Measurements from ENCODE around the gene NBEA.
"Not testable (repeated sequence)": the region's sequence is repeated elsewhere in the genome, so short reads cannot be mapped to it uniquely, and the experiment has no call there.

NBEA gene

DNA sequence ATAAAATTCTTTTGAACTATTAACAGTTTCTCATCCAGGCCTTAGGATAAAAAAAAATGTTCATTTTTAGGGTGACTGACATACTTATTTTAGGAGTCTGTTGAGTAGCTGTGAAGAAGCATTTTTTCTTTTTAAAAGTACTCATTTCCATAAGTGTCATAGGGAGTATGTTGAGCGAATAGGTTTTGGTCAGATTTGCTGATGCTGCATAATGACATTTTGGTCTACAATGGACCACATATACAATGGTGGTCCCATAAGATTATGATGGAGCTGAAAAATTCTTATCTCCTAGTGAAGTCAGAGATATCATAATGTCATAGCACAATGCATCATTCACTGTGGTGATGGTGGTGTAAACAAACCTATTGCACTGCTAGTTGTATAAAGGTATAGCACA, 17.4 kb downstream of the NBEA start:
- H3K4me1 ChIP-seq (ENCODE audit: control insufficient read depth, insufficient read depth, low read length): peaks cover 32% of the 10 kb centered on the region

DNA sequence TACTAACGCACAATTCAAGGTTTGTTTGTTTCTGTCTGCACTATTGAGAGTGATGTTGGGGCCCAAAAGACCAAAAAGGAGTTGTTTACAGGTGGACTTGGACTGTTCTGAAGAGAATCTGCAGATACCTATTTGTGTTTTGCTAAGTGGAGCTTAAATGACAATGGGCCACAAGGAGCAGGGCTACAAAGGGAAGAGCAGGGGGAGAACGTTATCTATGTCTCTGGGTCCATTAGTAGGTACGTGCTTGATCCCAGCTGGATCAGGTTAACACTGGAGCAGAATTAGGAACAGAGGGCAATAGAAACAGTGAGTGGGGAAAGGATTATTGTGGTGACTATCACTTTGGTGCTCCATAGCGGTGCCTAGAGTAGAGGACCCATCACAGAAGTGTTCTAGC, 22.5 kb downstream of the NBEA start:
- Histone ChIP-seq H3K36me3 (ENCODE audit: control insufficient read depth, insufficient read depth, low read length) (0 out of 2 replicates have a peak, but pooled peaks cover 5% of the 10 kb centered on the region), H3K4me1 (ENCODE audit: control insufficient read depth, insufficient read depth, low read length) (peaks cover 13% of the 10 kb centered on the region), H3K27ac (ENCODE audit: low read depth, low read length) (no peak overlapping the region), H3K27me3 (ENCODE audit: control insufficient read depth, insufficient read depth, low read length) (no peaks in the 10 kb centered on the region), H3K9ac (ENCODE audit: low read depth, low read length) (no peak overlapping the region), H3K4me3 (ENCODE audit: low read depth, low read length) (no peak overlapping the region), H3K9me3 (ENCODE audit: control insufficient read depth, insufficient read depth, low read length) (no peaks in the 10 kb centered on the region; the same call in 1 of the 2 replicates)

More for the DNA sequence above, 17.4 kb downstream of the NBEA start:
- Histone ChIP-seq H3K9me3 (ENCODE audit: control insufficient read depth, insufficient read depth, low read length) (peaks cover 1% of the 10 kb centered on the region; the same call in 1 of the 2 replicates), H3K9ac (ENCODE audit: low read depth, low read length) (no peak overlapping the region), H3K27me3 (ENCODE audit: control insufficient read depth, insufficient read depth, low read length) (no peaks in the 10 kb centered on the region), H3K4me3 (ENCODE audit: low read depth, low read length) (no peak overlapping the region), H3K27ac (ENCODE audit: low read depth, low read length) (no peak overlapping the region), H3K36me3 (ENCODE audit: control insufficient read depth, insufficient read depth, low read length) (no peaks in the 10 kb centered on the region)

- no peak overlapping the region for H3K9ac ChIP-seq (ENCODE audit: low read depth, low read length)
- peaks cover 5% of the 10 kb centered on the region for H3K9me3 ChIP-seq (ENCODE audit: control insufficient read depth, insufficient read depth, low read length)
- H3K4me1 ChIP-seq (ENCODE audit: control insufficient read depth, insufficient read depth, low read length): 0 out of 2 replicates have a peak, but pooled peaks cover 8% of the 10 kb centered on the region
- H3K27ac ChIP-seq (ENCODE audit: low read depth, low read length): no peak overlapping the region
- 0 out of 2 replicates have a peak, but pooled peaks cover 7% of the 10 kb centered on the region for H3K36me3 ChIP-seq (ENCODE audit: control insufficient read depth, insufficient read depth, low read length)
- no peak overlapping the region for H3K4me3 ChIP-seq (ENCODE audit: low read depth, low read length)
- no peaks in the 10 kb centered on the region for H3K27me3 ChIP-seq (ENCODE audit: control insufficient read depth, insufficient read depth, low read length)
Measured at GRCh38 chr13:34967851-34968562, 25.9 kb downstream of the NBEA start.

DNA sequence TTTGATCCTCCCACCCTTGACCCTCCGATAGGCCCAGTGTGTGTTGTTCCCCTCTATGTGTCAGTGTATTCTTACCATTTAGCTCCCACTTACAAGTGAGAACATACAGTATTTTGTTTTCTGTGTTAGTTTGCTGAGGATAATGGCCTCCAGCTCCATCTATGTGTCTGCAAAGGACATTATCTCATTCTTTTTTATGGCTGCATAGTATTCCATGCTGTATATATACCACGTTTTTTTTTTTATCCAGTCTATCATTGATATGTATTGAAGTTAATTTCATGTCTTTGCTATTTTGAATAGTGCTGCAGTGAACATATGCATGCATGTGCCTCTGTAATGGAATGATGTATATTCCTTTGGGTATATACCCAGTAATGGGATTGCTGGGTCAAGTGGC, 27.5 kb downstream of the NBEA start:
- H3K27ac ChIP-seq (ENCODE audit: low read depth, low read length); H3K4me1 ChIP-seq (ENCODE audit: control insufficient read depth, insufficient read depth, low read length); H3K36me3 ChIP-seq (ENCODE audit: control insufficient read depth, insufficient read depth, low read length); H3K27me3 ChIP-seq (ENCODE audit: control insufficient read depth, insufficient read depth, low read length); H3K9me3 ChIP-seq (ENCODE audit: control insufficient read depth, insufficient read depth, low read length); H3K9ac ChIP-seq (ENCODE audit: low read depth, low read length); H3K4me3 ChIP-seq (ENCODE audit: low read depth, low read length): not testable (repeated sequence)

DNA sequence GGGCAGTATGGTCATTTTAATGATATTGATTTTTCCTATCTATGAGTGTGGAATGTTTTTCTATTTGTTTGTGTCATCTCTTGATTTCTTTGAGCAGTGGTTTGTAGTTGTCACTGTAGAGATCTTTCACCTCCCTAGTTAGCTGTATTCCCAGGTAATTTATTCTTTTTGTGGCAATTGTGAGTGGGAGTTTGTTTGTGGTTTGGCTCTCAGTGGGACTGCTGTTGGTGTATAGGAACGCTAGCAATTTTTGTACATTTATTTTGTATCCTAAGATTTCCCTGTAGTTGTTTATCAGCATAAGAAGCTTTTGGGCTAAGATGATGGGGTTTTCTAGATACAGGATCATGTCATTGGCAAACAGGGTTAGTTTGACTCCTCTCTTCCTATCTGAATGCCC, 28.9 kb downstream of the NBEA start:
- H3K27me3 ChIP-seq (ENCODE audit: control insufficient read depth, insufficient read depth, low read length): no peaks in the 10 kb centered on the region
- H3K4me3 ChIP-seq (ENCODE audit: low read depth, low read length): no peak overlapping the region
- no peak overlapping the region for H3K27ac ChIP-seq (ENCODE audit: low read depth, low read length)

DNA sequence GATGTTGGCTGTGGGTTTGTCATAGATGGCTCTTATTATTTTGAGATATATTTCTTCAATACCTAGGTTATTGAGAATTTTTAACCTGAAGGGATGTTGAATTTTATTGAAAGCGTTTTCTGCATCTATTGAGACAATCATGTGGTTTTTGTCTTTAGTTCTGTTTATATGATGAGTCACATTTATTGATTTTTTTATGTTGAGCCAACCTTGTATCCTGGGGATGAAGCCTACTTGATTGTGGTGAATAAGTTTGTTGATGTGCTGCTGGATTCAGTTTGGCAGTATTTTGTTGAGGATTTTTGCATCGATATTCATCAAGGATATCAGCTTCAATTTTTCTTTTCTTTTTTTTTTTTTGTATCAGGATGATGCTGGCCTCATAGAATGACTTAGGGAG, 29.4 kb downstream of the NBEA start:
- Histone ChIP-seq H3K4me3 (ENCODE audit: low read depth, low read length) (no peak overlapping the region), H3K36me3 (ENCODE audit: control insufficient read depth, insufficient read depth, low read length) (0 out of 2 replicates have a peak, but pooled peaks cover 9% of the 10 kb centered on the region), H3K4me1 (ENCODE audit: control insufficient read depth, insufficient read depth, low read length) (no peaks in the 10 kb centered on the region), H3K9ac (ENCODE audit: low read depth, low read length) (no peak overlapping the region), H3K27ac (ENCODE audit: low read depth, low read length) (no peak overlapping the region), H3K9me3 (ENCODE audit: control insufficient read depth, insufficient read depth, low read length) (peaks cover 5% of the 10 kb centered on the region), H3K27me3 (ENCODE audit: control insufficient read depth, insufficient read depth, low read length) (no peaks in the 10 kb centered on the region)

More for the DNA sequence above, 28.9 kb downstream of the NBEA start:
- H3K4me1 ChIP-seq (ENCODE audit: control insufficient read depth, insufficient read depth, low read length): no peaks in the 10 kb centered on the region
- peaks cover 5% of the 10 kb centered on the region for H3K9me3 ChIP-seq (ENCODE audit: control insufficient read depth, insufficient read depth, low read length)
- H3K9ac ChIP-seq (ENCODE audit: low read depth, low read length): no peak overlapping the region
- H3K36me3 ChIP-seq (ENCODE audit: control insufficient read depth, insufficient read depth, low read length): 0 out of 2 replicates have a peak, but pooled peaks cover 9% of the 10 kb centered on the region

GRCh38 chr13:34985199-34985598, 43.1 kb downstream of the NBEA start:
- H3K9ac ChIP-seq (ENCODE audit: low read depth, low read length); H3K36me3 ChIP-seq (ENCODE audit: control insufficient read depth, insufficient read depth, low read length); H3K4me1 ChIP-seq (ENCODE audit: control insufficient read depth, insufficient read depth, low read length); H3K4me3 ChIP-seq (ENCODE audit: low read depth, low read length); H3K27ac ChIP-seq (ENCODE audit: low read depth, low read length); H3K27me3 ChIP-seq (ENCODE audit: control insufficient read depth, insufficient read depth, low read length): not testable (repeated sequence)
- peaks cover 23% of the 10 kb centered on the region for H3K9me3 ChIP-seq (ENCODE audit: control insufficient read depth, insufficient read depth, low read length)

DNA sequence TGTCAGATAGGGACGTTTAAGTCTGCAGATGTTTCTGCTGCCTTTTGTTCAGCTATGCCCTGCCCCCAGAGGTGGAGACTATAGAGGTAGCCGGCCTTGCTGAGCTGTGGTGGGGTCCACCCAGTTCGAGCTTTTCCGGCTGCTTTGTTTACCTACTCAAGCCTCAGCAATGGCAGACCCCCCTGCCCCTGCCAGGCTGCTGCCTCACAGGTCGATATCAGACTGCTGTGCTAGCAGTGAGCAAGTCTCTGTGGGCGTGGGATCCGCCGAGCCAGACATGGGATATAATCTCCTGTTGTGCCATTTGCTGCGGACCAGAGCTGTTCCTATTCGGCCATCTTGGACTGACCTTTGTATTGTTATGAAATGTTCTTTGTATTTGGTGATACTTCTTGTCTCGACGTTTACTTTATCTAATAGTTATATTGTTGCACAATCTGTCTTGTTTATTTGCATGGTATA, 46.3 kb downstream of the NBEA start:
- Histone ChIP-seq H3K4me3 (ENCODE audit: low read depth, low read length) (peak overlapping the region; percentile 12; the same call in 1 of the 2 replicates), H3K27ac (ENCODE audit: low read depth, low read length) (no peak overlapping the region), H3K9me3 (ENCODE audit: control insufficient read depth, insufficient read depth, low read length) (peaks cover 38% of the 10 kb centered on the region), H3K27me3 (ENCODE audit: control insufficient read depth, insufficient read depth, low read length) (no peaks in the 10 kb centered on the region), H3K36me3 (ENCODE audit: control insufficient read depth, insufficient read depth, low read length) (peaks cover 6% of the 10 kb centered on the region; the same call in 1 of the 2 replicates), H3K4me1 (ENCODE audit: control insufficient read depth, insufficient read depth, low read length) (peaks cover 4% of the 10 kb centered on the region; the same call in 1 of the 2 replicates), H3K9ac (ENCODE audit: low read depth, low read length) (no peak overlapping the region)

DNA sequence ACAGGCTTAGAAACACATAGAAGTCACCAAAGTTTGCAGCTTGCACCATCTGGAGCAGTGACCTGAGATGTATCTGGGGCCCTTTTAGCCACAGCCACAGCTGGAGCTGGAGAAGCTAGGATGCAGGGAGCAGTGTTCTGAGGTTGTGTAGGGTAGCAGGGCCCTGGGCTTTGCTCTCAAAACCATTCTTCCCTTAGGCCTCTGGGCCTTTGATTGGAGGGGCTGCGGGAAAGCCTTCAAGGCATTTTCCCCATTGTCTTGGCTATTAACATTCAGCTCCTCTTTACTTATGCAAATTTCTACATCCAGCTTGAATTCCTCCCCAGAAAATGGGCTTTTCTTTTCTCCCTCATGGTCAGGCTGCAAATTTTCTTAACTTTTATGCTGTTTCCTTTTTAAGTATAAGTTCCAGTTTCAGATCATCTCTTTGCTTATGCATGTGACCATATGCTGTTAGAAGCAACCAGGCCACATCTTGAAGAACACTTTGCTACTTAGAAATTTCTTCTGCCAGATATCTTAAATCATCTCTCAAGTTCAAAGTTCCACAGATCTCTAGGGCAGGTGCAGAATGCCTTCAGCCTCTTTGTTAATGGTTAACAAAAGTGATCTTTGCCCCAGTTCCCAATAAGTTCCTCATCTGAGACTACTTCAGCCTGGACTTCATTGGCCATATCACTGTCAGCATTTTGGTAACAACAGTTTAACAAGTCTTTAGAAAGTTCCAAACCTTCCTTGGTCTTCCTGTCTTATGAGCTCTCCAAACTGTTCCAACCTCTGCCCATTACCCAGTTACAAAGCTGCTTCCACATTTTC, 48.5 kb downstream of the NBEA start:
- peaks cover 38% of the 10 kb centered on the region for H3K9me3 ChIP-seq (ENCODE audit: control insufficient read depth, insufficient read depth, low read length)
- H3K9ac ChIP-seq (ENCODE audit: low read depth, low read length): no peak overlapping the region
- H3K4me1 ChIP-seq (ENCODE audit: control insufficient read depth, insufficient read depth, low read length): peaks cover 4% of the 10 kb centered on the region; the same call in 1 of the 2 replicates
- H3K27me3 ChIP-seq (ENCODE audit: control insufficient read depth, insufficient read depth, low read length): no peaks in the 10 kb centered on the region
- H3K27ac ChIP-seq (ENCODE audit: low read depth, low read length): peak overlapping the region; percentile 81
- peak overlapping the region; percentile 1; the same call in 1 of the 2 replicates for H3K4me3 ChIP-seq (ENCODE audit: low read depth, low read length)
- peaks cover 6% of the 10 kb centered on the region; the same call in 1 of the 2 replicates for H3K36me3 ChIP-seq (ENCODE audit: control insufficient read depth, insufficient read depth, low read length)

- H3K4me3 ChIP-seq (ENCODE audit: low read depth, low read length): no peak overlapping the region
- no peak overlapping the region for H3K27ac ChIP-seq (ENCODE audit: low read depth, low read length)
- H3K9ac ChIP-seq (ENCODE audit: low read depth, low read length): no peak overlapping the region
- peaks cover 4% of the 10 kb centered on the region; the same call in 1 of the 2 replicates for H3K4me1 ChIP-seq (ENCODE audit: control insufficient read depth, insufficient read depth, low read length)
- H3K27me3 ChIP-seq (ENCODE audit: control insufficient read depth, insufficient read depth, low read length): no peaks in the 10 kb centered on the region
- H3K9me3 ChIP-seq (ENCODE audit: control insufficient read depth, insufficient read depth, low read length): peaks cover 34% of the 10 kb centered on the region
- H3K36me3 ChIP-seq (ENCODE audit: control insufficient read depth, insufficient read depth, low read length): peaks cover 6% of the 10 kb centered on the region; the same call in 1 of the 2 replicates
Measured at GRCh38 chr13:34993470-34993869, 51.4 kb downstream of the NBEA start.

DNA sequence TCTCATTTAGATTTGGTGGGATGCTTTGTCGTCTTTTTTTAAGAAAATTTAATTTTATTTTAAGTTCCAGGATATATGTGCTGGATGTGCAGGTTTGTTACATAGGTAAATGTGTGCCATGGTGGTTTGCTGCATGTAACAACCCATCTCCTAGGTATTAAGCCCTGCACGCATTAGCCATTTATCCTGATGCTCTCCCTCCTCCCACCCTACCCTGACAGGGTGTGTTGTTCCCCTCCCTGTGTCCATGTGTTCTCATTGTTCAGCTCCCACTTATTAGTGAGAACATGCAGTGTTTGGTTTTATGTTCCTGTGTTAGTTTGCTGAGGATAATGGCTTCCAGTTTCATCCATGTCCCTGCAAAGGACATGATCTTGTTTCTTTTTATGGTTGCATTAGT, 61.7 kb downstream of the NBEA start:
- not testable (repeated sequence) for H3K9me3 ChIP-seq (ENCODE audit: control insufficient read depth, insufficient read depth, low read length); H3K36me3 ChIP-seq (ENCODE audit: control insufficient read depth, insufficient read depth, low read length); H3K27me3 ChIP-seq (ENCODE audit: control insufficient read depth, insufficient read depth, low read length); H3K27ac ChIP-seq (ENCODE audit: low read depth, low read length); H3K9ac ChIP-seq (ENCODE audit: low read depth, low read length); H3K4me3 ChIP-seq (ENCODE audit: low read depth, low read length)
- peaks cover 20% of the 10 kb centered on the region; the same call in 1 of the 2 replicates for H3K4me1 ChIP-seq (ENCODE audit: control insufficient read depth, insufficient read depth, low read length)

Data from HUES48 (cell line).